ENCODE results near the gene ACER3.
A peak's percentile ranks its signal among the peaks of the same experiment; 100 is the strongest.
"Not testable (repeated sequence)": the region's sequence is repeated elsewhere in the genome, so short reads cannot be mapped to it uniquely, and the experiment has no call there.

ACER3 gene

DNA sequence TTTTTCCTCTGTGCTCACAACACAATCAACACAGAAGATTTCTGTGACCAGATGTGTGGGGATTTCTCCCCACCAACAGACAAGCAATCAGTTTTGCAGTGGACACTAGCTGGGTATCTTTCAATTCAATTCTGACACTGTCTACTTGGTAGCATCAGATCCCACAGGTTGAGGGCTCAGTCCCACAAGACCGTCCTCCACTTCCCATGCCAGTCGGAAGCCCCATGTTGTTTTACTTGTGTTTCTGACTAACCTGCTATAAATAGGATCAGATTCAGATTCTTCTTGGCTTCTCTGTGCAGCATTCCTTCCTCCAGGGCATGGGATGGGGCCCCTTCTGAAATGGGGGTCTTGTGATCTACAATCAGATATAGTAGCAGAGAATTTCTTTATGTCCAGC lies 19.6 kb downstream of the ACER3 start:
- no peak for DNase-seq

DNA sequence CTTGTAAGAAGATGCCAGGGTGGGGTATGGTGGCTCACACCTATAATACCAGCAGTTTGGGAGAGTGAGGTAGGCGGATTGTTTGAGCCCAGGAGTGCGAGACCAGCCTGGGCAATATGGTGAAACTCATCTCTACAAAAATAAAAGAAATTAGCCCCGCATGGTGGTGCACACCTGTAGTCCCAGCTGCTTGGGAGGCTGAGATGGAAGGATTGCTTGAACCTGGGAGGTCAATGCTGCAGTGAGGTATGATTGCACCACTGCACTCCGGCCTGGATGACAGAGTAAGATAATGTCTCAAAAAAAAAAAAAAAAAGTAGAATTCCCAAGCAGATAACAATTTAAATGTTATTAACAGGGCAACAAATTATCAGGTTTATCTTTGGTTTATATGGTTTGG lies 20.2 kb downstream of the ACER3 start:
- DNase-seq, result no peak

DNA sequence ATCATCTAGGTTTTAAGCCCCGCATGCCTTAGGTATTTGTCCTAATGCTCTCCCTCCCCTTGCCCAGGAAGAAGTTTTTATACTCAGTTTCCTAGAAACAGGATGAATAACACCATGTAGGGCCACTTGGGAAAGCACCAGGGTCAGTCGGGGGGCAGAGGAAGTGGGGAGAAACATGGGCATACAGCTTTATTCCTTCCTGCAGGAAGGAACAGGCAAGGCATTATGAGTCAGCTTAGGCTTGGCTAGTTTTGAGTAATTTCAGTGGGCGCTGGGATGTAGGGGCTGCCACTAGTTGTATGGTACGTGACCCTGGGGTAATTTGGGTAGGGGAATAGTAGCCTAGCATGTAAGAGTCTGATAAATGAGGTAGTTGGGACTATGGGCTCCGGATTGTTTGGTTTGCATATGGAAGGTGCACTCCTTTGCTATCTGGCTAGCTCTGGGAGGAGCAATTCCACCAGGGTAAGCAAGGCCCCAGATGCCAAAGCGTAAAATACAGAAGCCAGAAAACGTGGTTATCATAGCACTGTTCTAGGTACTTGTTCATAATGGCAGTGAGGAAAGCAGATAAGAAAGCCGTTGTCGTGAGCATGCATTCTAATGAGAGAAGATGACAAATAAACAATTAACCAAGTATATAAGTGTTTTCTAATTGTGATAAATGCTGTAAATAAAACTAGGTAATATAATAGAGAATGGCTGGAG lies 24.8 kb downstream of the ACER3 start:
- DNase-seq, result no peak

DNA sequence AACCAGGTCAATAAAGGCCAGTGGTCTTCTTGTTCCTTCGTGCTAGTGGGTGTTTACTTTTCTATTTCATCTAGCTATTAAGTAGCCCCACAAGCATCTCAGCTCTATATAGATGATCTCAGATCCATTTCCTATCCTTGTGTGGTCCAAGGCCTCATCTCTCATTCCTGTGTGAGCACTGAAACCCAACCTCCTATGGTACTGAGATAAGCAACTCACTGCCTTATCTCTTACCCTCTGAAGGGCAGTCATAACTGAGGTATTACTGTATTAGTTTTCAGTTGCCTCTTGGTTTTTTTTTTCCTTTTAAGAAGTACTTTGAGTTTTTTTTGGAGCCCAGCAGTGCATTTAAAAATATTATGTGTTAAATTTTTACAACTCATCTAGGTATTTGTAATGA lies 28.3 kb downstream of the ACER3 start:
- no peak for DNase-seq

DNA sequence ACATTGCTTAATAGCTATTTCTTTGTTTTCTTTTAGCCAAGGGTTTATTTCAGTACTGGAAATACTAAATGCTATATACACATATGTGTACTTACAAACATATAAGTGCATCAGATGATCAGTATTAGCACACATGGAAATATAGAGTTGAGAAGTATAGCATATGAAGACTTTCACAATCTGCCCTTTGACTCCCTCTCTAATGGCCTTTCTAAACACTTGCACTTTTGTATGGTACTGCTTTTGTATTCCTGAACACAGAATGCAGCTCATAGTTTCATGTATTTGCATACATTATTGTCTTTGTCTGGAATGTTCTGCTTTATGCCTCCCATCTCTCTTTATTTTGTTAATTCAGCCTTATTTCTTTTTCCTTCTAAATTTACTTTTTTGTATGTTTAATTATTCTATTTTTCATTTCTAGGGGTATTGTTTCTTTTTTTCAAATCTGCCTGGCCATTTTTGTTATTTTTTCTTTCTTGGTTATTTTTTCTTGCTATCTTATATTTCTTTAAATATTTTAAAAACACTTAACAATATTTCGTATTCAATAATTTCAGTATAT lies 28.8 kb downstream of the ACER3 start:
- DNase-seq, result no peak

DNA sequence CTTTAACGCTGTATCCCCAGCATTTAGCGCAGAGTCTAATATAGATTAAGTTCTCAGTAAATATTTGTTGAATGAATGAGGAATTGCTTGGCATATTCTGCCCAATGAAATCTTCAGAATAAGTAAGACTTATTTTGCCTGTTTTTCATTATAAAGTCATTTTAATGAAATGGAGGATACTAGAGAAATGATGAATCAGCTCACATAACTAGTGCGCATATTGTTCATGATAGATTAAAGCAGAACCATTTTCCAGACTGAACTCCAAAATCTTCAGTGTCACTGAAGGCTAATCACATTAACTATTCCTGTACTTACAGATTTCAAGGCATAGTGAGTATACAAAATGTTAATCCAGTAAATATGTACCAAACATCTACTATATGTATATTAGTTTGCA lies 29.6 kb downstream of the ACER3 start:
- no peak for DNase-seq

DNA sequence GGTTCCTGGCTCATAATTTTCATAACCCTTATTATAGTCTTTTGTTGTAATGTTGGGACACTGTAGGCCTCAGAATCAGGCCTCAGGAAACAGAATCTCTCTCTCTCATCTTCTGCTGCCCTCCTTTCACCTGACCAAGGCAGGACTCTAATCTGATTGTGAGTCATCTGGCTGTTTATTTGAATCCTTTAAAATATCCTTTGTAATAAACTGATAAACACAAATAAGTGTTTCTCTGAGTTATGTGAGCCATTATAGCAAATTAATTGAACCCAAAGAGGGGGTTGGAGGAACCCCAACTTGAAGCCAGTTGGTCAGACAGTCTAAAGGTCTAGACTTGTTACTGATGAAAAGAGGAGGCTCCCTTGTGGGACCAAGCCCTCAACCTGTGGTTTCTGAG lies 30.6 kb downstream of the ACER3 start:
- DNase-seq, result no peak

DNA sequence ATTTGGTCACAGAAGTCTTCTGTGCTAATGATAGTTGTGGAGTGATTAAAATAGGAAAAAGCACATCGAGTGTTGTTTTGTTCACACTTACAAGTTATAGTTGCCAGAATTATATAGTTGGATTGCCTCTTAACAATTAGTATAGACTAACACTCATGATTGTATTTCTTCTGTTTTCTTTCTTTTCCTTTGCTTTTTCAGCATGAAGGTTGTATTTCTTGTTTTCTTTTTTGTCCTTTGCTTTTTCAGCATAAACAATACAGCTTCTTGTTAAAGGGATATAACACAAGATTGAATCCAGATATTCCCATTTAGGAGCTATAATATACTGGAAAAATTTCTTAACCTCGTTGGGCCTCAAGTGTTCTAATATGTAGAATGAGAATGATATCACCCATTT lies 31.1 kb downstream of the ACER3 start:
- DNase-seq, result no peak

DNA sequence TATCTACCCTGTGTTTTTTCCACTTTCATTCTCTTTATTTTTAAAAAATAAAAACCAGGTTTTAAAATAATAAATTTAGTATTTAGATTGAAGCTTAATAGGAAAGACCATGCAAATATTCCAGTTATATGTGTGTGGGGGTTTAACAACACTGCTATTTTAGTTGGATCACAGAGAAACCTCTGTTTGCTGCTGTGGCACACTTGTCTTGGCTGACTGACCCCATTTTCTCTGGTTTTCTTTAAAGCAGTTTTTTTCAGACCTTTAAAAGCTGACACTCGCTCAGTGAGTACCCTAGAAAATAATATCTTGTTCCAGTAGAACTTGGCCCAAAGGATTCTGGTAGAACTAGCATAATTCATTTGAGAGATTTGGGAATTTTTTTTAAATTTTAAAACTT lies 31.6 kb downstream of the ACER3 start:
- no peak for DNase-seq

DNA sequence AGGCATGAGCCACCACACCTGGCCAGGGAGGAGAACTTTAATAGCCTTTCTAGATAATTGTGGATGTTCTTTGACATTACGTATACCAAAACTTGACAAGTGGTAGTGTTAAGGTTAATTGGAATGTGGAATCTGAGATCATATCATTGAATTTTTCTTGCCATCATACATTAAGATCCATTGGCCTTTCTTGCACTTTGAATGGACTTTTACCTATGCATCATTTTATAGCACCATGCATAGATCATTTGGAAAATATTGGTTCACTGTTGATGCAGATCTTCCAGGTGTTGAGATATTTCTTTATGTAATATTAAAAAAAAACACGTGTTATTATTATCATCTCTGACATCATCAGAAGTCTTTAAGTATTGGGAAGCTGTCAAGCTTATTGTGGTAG lies 36.5 kb downstream of the ACER3 start:
- DNase-seq, result no peak

DNA sequence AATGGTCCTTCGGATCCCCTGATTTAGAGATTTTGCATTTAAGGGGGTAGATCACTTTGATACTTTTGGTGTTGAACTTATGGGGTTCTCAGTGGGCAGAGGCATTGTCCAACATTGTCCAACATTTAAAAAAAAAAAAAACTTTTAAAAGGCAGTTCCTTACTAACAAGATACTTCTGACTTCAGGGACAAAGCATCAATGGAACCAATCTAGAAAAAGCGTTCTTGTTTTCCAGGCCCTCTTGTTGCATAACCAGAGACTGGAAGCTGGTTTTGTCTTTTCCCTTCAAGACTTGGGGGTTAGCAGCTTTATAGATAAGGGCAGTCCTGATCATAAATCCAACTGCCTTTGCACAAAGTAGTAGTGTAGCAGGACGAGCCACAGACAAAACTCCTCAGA lies 40.4 kb downstream of the ACER3 start:
- no peak for DNase-seq

DNA sequence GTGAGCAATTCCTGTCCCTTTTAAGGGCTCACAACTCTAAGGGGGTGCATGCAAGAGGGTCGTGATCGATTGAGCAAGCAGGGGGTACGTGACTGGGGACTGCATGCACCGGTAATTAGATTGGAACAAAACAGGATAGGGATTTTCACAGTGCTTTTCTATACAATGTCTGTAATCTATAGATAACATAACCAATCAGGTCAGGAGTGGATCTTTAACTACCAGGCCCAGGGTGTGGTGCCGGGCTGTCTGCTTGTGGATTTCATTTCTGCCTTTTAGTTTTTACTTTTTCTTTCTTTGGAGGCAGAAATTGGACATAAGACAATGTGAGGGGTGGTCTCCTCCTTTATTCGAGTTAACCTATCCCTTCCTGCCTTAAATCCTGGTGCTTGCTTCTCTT lies 40.9 kb downstream of the ACER3 start:
- DNase-seq, result not testable (repeated sequence)

DNA sequence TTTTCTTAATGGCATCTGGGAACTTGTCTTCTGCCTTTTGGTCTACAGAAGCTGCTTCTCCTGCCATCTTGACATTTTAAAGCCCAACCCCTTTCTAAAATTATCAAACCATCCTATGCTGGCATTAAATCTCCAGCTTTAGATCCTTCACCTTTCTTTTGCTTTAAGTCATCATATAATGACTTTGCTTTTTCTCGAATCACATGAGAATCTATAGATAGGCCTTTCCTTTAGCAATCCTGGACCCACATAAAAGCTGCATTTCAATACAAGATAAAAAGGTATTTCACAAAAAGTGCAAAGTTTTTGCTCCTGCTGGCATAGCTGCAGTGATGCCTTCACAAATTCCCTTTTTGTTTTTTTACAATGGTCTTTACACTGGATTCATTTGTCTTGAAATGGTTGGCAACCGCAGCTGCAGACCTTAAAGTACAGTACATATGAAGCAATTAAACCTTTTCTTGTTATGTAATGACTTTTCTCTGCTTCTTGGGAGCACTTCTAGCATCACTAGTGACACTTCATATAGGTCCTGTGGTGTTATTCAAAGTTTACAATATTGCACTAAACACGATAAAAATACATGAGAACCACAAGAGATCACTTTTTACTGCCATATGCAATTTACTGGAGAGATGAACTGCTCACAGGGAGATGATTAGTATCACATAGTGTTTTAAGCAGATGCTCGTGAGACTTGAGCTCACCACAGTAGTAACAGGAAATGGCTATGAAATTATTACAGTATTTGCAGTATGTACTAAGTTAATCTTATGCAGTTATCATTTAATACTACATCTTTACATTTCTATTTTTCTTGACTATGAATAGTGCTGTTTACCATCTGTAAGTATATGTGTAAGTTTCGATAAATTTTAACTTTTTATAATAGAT lies 41.6 kb downstream of the ACER3 start:
- no peak for DNase-seq

DNA sequence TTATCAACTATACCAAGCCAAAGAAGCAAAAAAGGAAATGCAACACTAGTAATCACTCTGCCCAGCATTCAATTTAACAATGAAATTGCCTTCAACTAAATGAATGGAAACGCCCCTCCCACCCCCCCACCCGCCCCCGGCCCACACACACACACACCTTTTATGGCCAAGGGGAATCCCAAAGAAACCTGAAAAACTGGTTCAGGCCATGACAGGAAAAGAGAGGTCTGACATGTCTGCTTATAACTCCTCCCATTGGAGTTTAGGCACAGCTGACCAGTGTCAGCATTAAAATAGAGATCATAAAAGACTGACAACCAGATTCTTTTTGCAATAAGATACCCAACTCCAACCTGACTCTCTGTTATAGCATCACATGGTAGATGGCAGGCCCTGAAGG lies 42.6 kb downstream of the ACER3 start:
- peak; percentile 67 for DNase-seq

DNA sequence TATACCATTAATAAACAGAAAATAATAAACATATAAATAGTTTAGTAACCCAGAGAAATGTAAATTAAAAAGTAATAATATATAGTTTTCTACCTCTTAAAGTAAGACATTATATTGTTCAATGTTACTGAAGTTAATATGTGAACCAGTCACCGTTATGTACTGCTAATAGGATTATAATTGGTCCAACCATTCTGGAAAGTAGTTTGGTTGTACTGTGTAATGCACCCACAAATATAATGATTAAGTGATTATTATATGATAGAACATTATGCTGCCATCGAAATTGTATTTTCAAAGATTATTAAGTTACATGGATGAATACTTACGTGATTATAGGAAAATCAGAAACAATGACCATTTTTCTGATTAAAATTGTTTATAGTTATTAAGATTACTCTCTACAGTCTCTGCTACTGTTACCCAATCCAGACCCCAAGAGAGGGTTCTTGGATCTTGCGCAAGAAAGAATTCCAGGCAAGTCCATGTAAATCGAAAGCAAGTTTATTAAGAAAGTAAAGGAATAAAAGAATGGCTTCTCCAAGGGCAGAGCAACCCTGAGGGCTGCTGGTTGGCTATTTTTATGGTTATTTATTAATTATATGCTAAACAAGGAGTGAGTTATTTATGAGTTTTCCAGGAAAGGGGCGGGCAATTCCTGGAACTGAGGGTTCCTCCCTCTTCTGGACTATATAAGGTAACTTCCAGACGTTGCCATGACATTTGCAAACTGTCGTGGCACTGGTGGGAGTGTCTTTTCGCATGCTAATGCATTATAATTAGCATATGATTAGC lies 50.1 kb downstream of the ACER3 start:
- no peak for DNase-seq

DNA sequence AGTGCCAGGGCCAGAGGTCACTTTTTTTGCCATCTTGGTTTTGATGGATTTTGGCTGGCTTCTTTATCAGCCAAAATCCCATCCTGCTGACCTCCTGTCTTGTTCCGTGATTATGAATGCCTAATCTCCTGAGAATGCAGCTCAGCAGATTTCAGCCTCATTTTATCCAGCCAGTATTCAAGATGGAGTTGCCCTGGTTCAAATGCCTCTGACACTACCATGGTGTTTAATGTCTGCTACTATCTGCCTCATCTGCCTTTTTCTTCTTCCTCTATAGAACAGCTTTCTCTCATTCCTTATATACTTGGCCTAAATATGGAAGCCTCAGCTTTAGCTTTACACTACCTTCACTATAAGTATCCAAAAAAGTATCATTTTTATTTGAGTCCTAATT lies 50.7 kb downstream of the ACER3 start:
- no peak for DNase-seq

DNA sequence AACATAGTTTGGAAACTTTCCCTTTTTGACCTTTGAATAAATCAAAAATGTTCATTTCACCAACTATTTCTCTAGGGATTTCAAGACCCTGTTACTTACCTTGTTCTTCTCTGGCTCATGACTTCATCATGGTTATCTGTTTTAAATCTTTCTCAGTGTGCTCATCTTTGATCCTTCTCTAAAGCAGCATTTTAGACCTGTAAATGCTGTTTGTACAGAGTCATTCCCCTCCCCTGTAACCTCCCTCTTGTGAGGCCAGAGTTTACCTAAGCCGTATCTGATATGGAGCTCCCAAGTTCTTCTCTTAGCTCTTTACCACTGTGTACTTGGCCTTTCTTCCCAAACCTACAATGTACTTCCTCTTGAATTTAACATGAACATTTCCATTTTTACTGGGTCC lies 56.0 kb downstream of the ACER3 start:
- DNase-seq, result no peak

DNA sequence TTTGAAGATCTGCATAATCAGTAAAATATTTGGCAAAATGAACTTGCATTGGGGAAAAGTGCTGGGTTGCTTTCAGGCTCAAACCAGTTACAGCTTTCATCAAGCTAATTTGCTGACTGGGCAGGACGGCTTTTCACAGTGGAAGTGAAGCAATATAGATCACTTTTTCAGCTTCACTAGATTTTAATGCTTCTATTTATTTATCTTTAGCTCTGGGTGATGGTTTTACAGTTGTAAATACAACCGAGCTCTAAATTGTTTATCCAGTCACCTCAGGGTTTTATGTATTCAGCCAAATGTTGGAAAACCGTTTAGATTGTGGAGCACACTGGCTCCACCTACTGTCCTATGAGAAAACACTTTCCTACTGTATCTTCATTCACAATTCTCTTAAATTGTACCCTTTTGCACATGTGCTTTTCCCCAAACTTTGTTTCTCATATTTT lies 58.2 kb downstream of the ACER3 start:
- peak; percentile 49 for DNase-seq

DNA sequence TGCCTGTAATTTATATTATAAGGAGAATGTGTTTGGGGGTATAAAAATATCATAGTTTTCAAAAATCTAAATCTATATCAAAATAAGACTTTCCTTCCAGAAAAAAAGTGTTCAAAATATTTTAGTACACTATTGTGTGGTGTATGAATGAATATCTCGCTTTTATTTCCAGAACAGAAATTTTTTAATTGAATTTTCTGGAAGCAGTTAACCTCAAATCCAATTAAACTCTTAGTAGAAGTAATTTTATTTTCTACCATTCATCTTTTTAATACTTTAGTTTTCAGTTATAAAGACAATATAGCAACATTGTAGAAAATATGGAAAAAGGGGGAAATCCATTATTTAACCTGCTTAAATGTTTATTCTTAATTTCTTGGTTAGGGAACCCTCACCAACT lies 58.7 kb downstream of the ACER3 start:
- DNase-seq, result no peak

DNA sequence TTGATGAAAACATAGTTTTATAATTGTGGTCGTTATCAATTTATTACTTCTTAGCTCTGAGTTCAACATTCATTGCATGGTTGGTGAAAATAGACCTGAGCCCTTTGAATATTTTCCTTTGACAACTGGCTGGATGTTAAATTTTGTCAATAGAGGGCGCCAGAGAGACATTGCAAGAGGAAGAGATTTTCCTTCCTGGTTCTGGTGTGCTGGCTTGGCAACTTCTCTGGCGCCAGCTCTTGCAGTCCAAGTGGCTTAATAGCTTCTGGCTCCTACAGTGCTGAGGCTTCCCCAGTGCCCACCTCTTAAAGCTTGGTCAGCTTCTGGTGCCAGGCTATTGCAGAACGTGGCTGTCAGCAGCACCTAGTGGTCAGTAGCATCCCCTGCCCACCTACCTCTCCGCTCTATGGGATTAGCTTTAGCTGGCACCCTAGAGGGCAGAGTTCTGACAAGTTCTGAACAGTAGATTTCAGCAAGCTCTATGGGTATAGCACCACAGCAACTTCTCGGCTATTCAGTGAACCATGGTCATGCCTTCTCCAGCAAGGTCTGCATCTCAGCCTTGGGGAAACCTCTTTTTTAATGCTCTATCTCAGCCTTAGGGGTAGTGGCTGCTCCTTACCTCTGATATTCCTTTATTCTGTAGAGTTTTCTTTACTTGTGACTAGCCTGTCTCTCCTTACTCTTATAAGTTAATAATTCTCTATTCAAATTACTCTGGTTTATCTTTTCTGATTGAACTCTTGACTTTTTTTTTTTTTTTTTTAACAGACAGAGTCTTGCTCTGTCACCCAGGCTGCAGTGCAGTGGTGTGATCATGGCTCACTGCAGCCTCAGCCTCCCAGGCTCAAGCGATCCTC lies 59.4 kb downstream of the ACER3 start:
- DNase-seq, result peak; percentile 87

DNA sequence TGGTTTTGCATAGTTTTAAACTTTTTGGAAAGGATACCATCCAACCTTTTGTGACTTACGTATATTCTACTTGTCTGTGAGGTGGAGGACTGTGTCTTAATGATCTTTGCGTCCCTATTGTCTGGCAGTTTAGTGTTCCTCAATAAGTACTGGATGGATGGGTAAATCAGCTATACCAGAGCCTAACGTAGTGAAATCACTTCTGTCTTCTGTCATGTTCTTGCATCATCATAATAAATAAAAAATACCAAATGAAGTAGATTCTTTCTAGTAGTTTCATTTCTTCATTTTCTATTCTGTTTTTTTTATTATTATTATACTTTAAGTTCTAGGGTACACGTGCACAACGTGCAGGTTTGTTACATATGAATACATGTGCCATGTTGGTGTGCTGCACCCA lies 66.4 kb downstream of the ACER3 start:
- no peak for DNase-seq

DNA sequence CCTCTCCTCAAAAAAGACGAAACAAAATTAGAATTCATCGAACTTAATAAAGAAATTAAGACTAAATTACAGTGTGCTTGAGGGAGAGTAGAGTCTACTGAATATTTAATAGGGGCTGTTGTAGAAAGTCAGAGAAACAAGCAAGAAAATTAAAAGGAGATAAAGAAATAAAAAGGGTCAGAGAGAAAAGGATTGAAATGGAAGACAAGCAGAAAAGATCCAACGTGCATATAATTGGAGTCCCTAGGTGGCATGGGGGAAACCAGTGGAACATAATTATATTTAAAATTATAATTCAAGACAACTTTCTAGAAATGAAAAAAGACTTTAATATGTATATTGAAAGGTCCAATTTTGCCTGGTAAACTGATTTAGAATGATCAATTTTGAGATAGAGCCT lies 74.3 kb downstream of the ACER3 start:
- DNase-seq, result no peak
